NCI-H510A (cell line): Measurements from ENCODE around the gene XYLT1.

Experiments used
- DNase-seq: peaks from one replicate; lab custom pipeline; 2025; lab: John Stamatoyannopoulos, UW

XYLT1 gene

GRCh38 chr16:17457513-17457912 lies 13.2 kb downstream of the XYLT1 start:
- DNase-seq, result no peak

GRCh38 chr16:17454162-17454730 lies 16.5 kb downstream of the XYLT1 start:
- no peak for DNase-seq

GRCh38 chr16:17453364-17454038 lies 17.3 kb downstream of the XYLT1 start:
- DNase-seq, result no peak

GRCh38 chr16:17452922-17453321 lies 17.8 kb downstream of the XYLT1 start:
- no peak for DNase-seq

GRCh38 chr16:17451843-17452242 lies 18.9 kb downstream of the XYLT1 start:
- no peak for DNase-seq

- no peak for DNase-seq
Observed at GRCh38 chr16:17450291-17450690, 20.5 kb downstream of the XYLT1 start.

- no peak for DNase-seq
Observed at GRCh38 chr16:17448640-17449638, 21.8 kb downstream of the XYLT1 start.

- DNase-seq, result no peak
Observed at GRCh38 chr16:17447101-17447569, 23.6 kb downstream of the XYLT1 start.

- DNase-seq, result no peak
Observed at GRCh38 chr16:17446661-17447060, 24.1 kb downstream of the XYLT1 start.

GRCh38 chr16:17445421-17445820 lies 25.3 kb downstream of the XYLT1 start:
- no peak for DNase-seq

- DNase-seq, result no peak
Observed at GRCh38 chr16:17444658-17445057, 26.1 kb downstream of the XYLT1 start.

- DNase-seq, result no peak
Observed at GRCh38 chr16:17440131-17440530, 30.6 kb downstream of the XYLT1 start.

- no peak for DNase-seq
Observed at GRCh38 chr16:17439580-17439979, 31.2 kb downstream of the XYLT1 start.

GRCh38 chr16:17437981-17438380 lies 32.8 kb downstream of the XYLT1 start:
- DNase-seq, result no peak

GRCh38 chr16:17437127-17437720 lies 33.5 kb downstream of the XYLT1 start:
- DNase-seq, result no peak

GRCh38 chr16:17435318-17435717 lies 35.4 kb downstream of the XYLT1 start:
- no peak for DNase-seq

GRCh38 chr16:17433577-17434451 lies 36.9 kb downstream of the XYLT1 start:
- no peak for DNase-seq

GRCh38 chr16:17432901-17433576 lies 37.7 kb downstream of the XYLT1 start:
- DNase-seq, result no peak

- DNase-seq, result no peak
Observed at GRCh38 chr16:17431968-17432625, 38.7 kb downstream of the XYLT1 start.

GRCh38 chr16:17431012-17431411 lies 39.7 kb downstream of the XYLT1 start:
- DNase-seq, result no peak
